HepG2 (cell line): ENCODE measurements around the gene ANKRD11. TPM values are rescaled to one million over a fixed set of nuclear protein-coding genes. Genes with fewer than 3 reads are reported as not detected.

Experiments used
- AGO2 ChIP-seq: fragments of 200-400 bp; formaldehyde crosslinking; optimal IDR thresholded peaks from 2 replicates; pipeline ENCODE3; 2017; ENCODE audit warnings: mild to moderate bottlenecking, low read depth, low read length, moderate library complexity
- BRD4 ChIP-seq: sonication (generic); formaldehyde crosslinking; IDR thresholded peaks from 2 replicates; pipeline ENCODE4 v1.4.0; 2020; ENCODE audit warnings: missing genetic modification reagents
- CBFB ChIP-seq: sonication (generic); formaldehyde crosslinking; IDR thresholded peaks from 2 replicates; pipeline ENCODE4 v1.4.0; 2020; ENCODE audit warnings: missing genetic modification reagents
- EZH2 ChIP-seq: conservative IDR thresholded peaks from 2 replicates; pipeline ENCODE4 v1.6.1; 2012; ENCODE audit warnings: mild to moderate bottlenecking, low read depth, low read length, moderate library complexity
- RBM22 ChIP-seq: fragments of 200-400 bp; formaldehyde crosslinking; optimal IDR thresholded peaks from 2 replicates; pipeline ENCODE3; 2017; ENCODE audit warnings: mild to moderate bottlenecking, low read length, moderate library complexity
- RFXAP ChIP-seq: sonication (generic); formaldehyde crosslinking; IDR thresholded peaks from 2 replicates; pipeline ENCODE4 v1.4.0; 2020; ENCODE audit warnings: missing genetic modification reagents, borderline replicate concordance
- SNAPC4 ChIP-seq: sonication (generic); formaldehyde crosslinking; IDR thresholded peaks from 2 replicates; pipeline ENCODE4 v1.4.0; 2020; ENCODE audit warnings: mild to moderate bottlenecking, missing genetic modification reagents
- TBP ChIP-seq: sonication (generic); formaldehyde crosslinking; IDR thresholded peaks from 2 replicates; pipeline ENCODE4 v1.5.0; 2020; ENCODE audit warnings: missing genetic modification reagents
- TERF1 ChIP-seq: sonication (generic); formaldehyde crosslinking; IDR thresholded peaks from 2 replicates; pipeline ENCODE4 v1.8.0; 2022; ENCODE audit warnings: mild to moderate bottlenecking, missing genetic modification reagents, moderate library complexity
- ZBTB42 ChIP-seq: sonication (generic); formaldehyde crosslinking; IDR thresholded peaks from 2 replicates; pipeline ENCODE4 v1.5.0; 2020; ENCODE audit warnings: mild to moderate bottlenecking, missing genetic modification reagents
- ZFY ChIP-seq: sonication (generic); formaldehyde crosslinking; IDR thresholded peaks from 2 replicates; pipeline ENCODE4 v1.4.0; 2020; ENCODE audit warnings: missing genetic modification reagents
- ZKSCAN1 ChIP-seq: fragments of 150-350 bp; IDR thresholded peaks from 2 replicates; pipeline ENCODE4 v1.6.1; 2014; ENCODE audit warnings: low read length
- ZNF256 ChIP-seq: sonication (generic); formaldehyde crosslinking; conservative IDR thresholded peaks from 2 replicates; pipeline ENCODE4 v1.4.0; 2020; ENCODE audit warnings: missing genetic modification reagents
- ZNF563 ChIP-seq: sonication (generic); formaldehyde crosslinking; IDR thresholded peaks from 2 replicates; pipeline ENCODE4 v1.8.0; 2022; ENCODE audit warnings: mild to moderate bottlenecking, moderate library complexity, missing genetic modification reagents
- ZSCAN9 ChIP-seq: IDR thresholded peaks from 2 replicates; pipeline ENCODE4 v1.6.1; 2016; ENCODE audit warnings: borderline replicate concordance
- polyA plus RNA-seq, 8 experiments: library from polyadenylated mRNA; depleted of rRNA in 3 of 8; stranded (reverse) in 7 of 8; unstranded in 1 of 8; fragments of >200 nt; fragmentation: Illumina TruSeq in 4 of 8; extraction: Trizol in 4 of 8; gene quantifications; 2 replicates each; pipeline versions ENCODE4 v1.2.1 to v1.2.3, GENCODE V29; 2011 to 2016; ENCODE audit warnings: low read depth in 4 of 8, missing spikeins in 1 of 8, mixed read lengths in 1 of 8; ENCODE audit not compliant: insufficient read depth in 1 of 8
- total RNA-seq, 5 experiments: library from RNA; depleted of rRNA; stranded (reverse); fragments of >200 nt; fragmentation: Illumina TruSeq; extraction: Trizol; gene quantifications; 2 replicates each; pipeline ENCODE4 v1.2.3, GENCODE V29; 2016; ENCODE audit warnings: low read depth in 1 of 5
- TF ChIP-seq, protein P1 (sequence below): sonication (generic); formaldehyde crosslinking; IDR thresholded peaks from 2 replicates; pipeline ENCODE4 v1.4.0; 2020; ENCODE audit warnings: mild to moderate bottlenecking, missing genetic modification reagents
- TF ChIP-seq, protein P2 (sequence below): sonication (generic); formaldehyde crosslinking; IDR thresholded peaks from 2 replicates; pipeline ENCODE4 v1.8.1; 2023; ENCODE audit warnings: missing genetic modification reagents, mild to moderate bottlenecking, borderline replicate concordance
- TF ChIP-seq, protein P3 (sequence below): sonication (generic); formaldehyde crosslinking; IDR thresholded peaks from 2 replicates; pipeline ENCODE4 v1.8.1; 2023; ENCODE audit warnings: mild to moderate bottlenecking, missing genetic modification reagents, borderline replicate concordance
- TF ChIP-seq, protein P4 (sequence below): sonication (generic); formaldehyde crosslinking; IDR thresholded peaks from 2 replicates; pipeline ENCODE4 v1.5.1; 2020; ENCODE audit warnings: missing genetic modification reagents, mild to moderate bottlenecking, borderline replicate concordance
- TF ChIP-seq, protein P5 (sequence below): sonication (generic); formaldehyde crosslinking; IDR thresholded peaks from 2 replicates; pipeline ENCODE4 v1.4.0; 2020; ENCODE audit warnings: missing genetic modification reagents, mild to moderate bottlenecking, borderline replicate concordance

The ANKRD11 gene
- total and polyA plus RNA-seq, 2 of the 13 experiments (the other 11 are each of a cell fraction or from before 2014, with no cell fraction given): 21.4 to 38.4 TPM

DNA sequence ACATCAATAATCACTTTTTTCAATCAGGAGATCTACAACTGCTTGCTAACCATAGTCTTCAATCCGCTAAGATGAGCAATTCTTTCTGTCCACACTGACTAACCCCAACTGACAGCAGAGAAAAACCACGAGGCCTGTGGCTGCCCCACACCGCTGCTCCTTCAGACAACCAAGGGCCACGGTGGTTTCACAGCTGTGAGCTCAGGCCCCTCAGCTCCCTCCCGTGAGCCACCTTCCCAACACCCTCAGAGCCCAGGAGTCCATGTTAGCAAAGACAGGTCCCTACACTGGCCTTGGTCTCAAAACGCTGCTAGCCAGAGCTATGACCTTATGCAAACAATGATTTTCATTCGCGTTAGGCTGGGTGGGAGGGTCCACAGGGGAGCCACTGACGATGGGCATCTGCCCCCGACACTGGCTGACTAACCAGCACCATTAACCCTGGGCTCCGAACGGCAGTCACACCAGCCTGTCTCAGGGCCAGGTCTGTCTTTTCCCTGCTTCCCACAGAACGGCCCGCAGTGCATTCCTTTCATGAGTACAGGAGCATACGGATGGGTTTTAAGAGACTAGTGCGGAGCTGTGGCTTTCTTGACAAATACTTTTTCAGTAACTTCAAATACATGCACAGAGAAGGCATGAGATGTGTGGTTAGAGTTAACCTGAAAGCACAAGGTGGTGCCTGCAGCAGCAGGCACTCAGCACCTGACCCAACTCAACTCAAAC, 67.3 kb downstream of the ANKRD11 start (continued):
- TF ChIP-seq, protein P1, sequence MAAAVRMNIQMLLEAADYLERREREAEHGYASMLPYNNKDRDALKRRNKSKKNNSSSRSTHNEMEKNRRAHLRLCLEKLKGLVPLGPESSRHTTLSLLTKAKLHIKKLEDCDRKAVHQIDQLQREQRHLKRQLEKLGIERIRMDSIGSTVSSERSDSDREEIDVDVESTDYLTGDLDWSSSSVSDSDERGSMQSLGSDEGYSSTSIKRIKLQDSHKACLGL (CRISPR knock-in tag): no peak
- TF ChIP-seq, protein P2, sequence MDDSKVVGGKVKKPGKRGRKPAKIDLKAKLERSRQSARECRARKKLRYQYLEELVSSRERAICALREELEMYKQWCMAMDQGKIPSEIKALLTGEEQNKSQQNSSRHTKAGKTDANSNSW: no peak
- TF ChIP-seq ZKSCAN1: no peak
- TF ChIP-seq TBP (CRISPR knock-in tag): no peak
- no peak for TF ChIP-seq TERF1 (CRISPR knock-in tag)
- TF ChIP-seq AGO2: no peak
- TF ChIP-seq, protein P3, sequence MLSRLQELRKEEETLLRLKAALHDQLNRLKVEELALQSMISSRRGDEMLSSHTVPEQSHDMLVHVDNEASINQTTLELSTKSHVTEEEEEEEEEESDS (CRISPR knock-in tag): no peak
- TF ChIP-seq ZBTB42 (CRISPR knock-in tag): no peak
- TF ChIP-seq ZNF563 (CRISPR knock-in tag): peak; percentile 28; the same call in 1 of the 2 replicates
- no peak; the same call in 1 of the 2 replicates for TF ChIP-seq ZSCAN9 (CRISPR knock-in tag)
- peak; percentile 20; the same call in 1 of the 2 replicates for TF ChIP-seq RFXAP
- TF ChIP-seq EZH2: no peak
- peak; percentile 96 for TF ChIP-seq RBM22
- peak; percentile 27; the same call in 1 of the 2 replicates for TF ChIP-seq ZFY (CRISPR knock-in tag)
- TF ChIP-seq, protein P4, sequence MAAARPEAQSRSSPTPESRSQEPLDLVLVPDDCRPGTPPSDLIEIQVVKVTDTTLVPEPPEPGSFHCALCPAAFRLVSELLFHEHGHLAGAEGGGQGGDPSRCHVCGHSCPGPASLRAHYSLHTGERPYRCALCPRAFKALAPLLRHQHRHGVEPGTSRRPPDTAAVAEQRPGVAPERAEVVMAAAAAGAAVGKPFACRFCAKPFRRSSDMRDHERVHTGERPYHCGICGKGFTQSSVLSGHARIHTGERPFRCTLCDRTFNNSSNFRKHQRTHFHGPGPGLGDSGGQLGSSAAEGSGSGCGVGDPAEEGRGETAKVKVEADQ: 0 out of 2 replicates have a peak, but pooled peaks have one; percentile 40
- no peak for TF ChIP-seq BRD4 (CRISPR knock-in tag)
- no peak for TF ChIP-seq SNAPC4 (CRISPR knock-in tag)
- TF ChIP-seq, protein P5, sequence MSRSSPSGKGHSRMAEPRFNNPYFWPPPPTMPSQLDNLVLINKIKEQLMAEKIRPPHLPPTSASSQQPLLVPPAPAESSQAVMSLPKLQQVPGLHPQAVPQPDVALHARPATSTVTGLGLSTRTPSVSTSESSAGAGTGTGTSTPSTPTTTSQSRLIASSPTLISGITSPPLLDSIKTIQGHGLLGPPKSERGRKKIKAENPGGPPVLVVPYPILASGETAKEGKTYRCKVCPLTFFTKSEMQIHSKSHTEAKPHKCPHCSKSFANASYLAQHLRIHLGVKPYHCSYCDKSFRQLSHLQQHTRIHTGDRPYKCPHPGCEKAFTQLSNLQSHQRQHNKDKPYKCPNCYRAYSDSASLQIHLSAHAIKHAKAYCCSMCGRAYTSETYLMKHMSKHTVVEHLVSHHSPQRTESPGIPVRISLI: peak; percentile 45; the same call in 1 of the 2 replicates
- no peak for TF ChIP-seq ZNF256 (CRISPR knock-in tag)
- no peak for TF ChIP-seq CBFB (CRISPR knock-in tag)
